ENCODE results near the gene GPALPP1. TPM values are rescaled to one million over a fixed set of nuclear protein-coding genes. Genes with fewer than 3 reads are reported as not detected.
"Not testable (repeated sequence)": the region's sequence is repeated elsewhere in the genome, so short reads cannot be mapped to it uniquely, and the experiment has no call there.

The GPALPP1 gene
- total RNA-seq, 1 experiment from 2014 or later = 17.0 TPM

- TF ChIP-seq EZH2phosphoT487 (IDR thresholded peaks at IDR 0.05; ENCODE audit: borderline replicate concordance, low read length) (no peak), EZH2 (IDR thresholded peaks at IDR 0.05; ENCODE audit: low read length, unreplicated experiment) (no peak), CTCF (conservative IDR thresholded peaks at IDR 0.05; ENCODE audit: low read depth, low read length) (no peak)
- no peak overlapping the region for H3K4me2 ChIP-seq (ENCODE audit: low read length)
- no peaks in the 10 kb centered on the region for H3K9me2 ChIP-seq (replicated peaks; ENCODE audit: low read length)
- H3K4me1 ChIP-seq (ENCODE audit: insufficient read depth, low read length) = no peaks in the 10 kb centered on the region
- intact Hi-C loops (cut with micrococcal nuclease) = no loop called here
- H3K9me3 ChIP-seq (ENCODE audit: low read length) = no peaks in the 10 kb centered on the region
- no peaks in the 10 kb centered on the region for H3K79me2 ChIP-seq (ENCODE audit: low read length)
- no peaks in the 10 kb centered on the region for H3K27me3 ChIP-seq (ENCODE audit: low read length)
- CTCF ChIA-PET = interaction anchor here (0.7 kb wide), 1 partner anchor 434 kb away, joined by 3 read pairs; no protein-coding TSS in a partner anchor
- no peak overlapping the region for H3K9ac ChIP-seq (ENCODE audit: low read length)
- BruUV-seq (replicated peaks) = no TSS peak
- DNase-seq (no peak), ATAC-seq (no peak)
- H2AFZ ChIP-seq (ENCODE audit: low read length) = no peak overlapping the region
- H3K36me3 ChIP-seq (ENCODE audit: low read depth, low read length) = no peaks in the 10 kb centered on the region
- no peaks in the 10 kb centered on the region for H3F3A ChIP-seq (ENCODE audit: low read length, unreplicated experiment)
- H3K27ac ChIP-seq (ENCODE audit: low read length) = no peak overlapping the region
- no peak overlapping the region for H3K4me3 ChIP-seq (ENCODE audit: low read length)
- POLR2A ChIA-PET (ENCODE audit: unreplicated experiment) = interaction anchor here (0.5 kb wide), 1 partner anchor 105 kb away, joined by 3 read pairs; no protein-coding TSS in a partner anchor
- no peaks in the 10 kb centered on the region for H4K20me1 ChIP-seq (ENCODE audit: low read length)
These were observed 27.6 kb downstream of the GPALPP1 start for GRCh38 chr13:45016792-45017425.

GRCh38 chr13:45019981-45020380, 30.6 kb downstream of the GPALPP1 start:
- H3F3A ChIP-seq (ENCODE audit: low read length, unreplicated experiment); H3K27me3 ChIP-seq (ENCODE audit: low read length); POLR2A ChIA-PET (ENCODE audit: unreplicated experiment); H3K4me2 ChIP-seq (ENCODE audit: low read length); ATAC-seq; BruUV-seq (replicated peaks); H3K4me1 ChIP-seq (ENCODE audit: insufficient read depth, low read length); H3K27ac ChIP-seq (ENCODE audit: low read length); H4K20me1 ChIP-seq (ENCODE audit: low read length); DNase-seq; H3K36me3 ChIP-seq (ENCODE audit: low read depth, low read length); intact Hi-C loops (cut with micrococcal nuclease); H3K79me2 ChIP-seq (ENCODE audit: low read length); H3K9ac ChIP-seq (ENCODE audit: low read length); H3K9me3 ChIP-seq (ENCODE audit: low read length); H3K9me2 ChIP-seq (replicated peaks; ENCODE audit: low read length); CTCF ChIA-PET; H3K4me3 ChIP-seq (ENCODE audit: low read length); H2AFZ ChIP-seq (ENCODE audit: low read length): not testable (repeated sequence)

GRCh38 chr13:45021250-45021649, 31.9 kb downstream of the GPALPP1 start:
- no peaks in the 10 kb centered on the region for H3F3A ChIP-seq (ENCODE audit: low read length, unreplicated experiment)
- H3K79me2 ChIP-seq (ENCODE audit: low read length) = no peaks in the 10 kb centered on the region
- TF ChIP-seq CTCF (conservative IDR thresholded peaks at IDR 0.05; ENCODE audit: low read depth, low read length) (no peak), EZH2phosphoT487 (IDR thresholded peaks at IDR 0.05; ENCODE audit: borderline replicate concordance, low read length) (no peak), EZH2 (IDR thresholded peaks at IDR 0.05; ENCODE audit: low read length, unreplicated experiment) (no peak)
- intact Hi-C loops (cut with micrococcal nuclease) = no loop called here
- H2AFZ ChIP-seq (ENCODE audit: low read length) = no peak overlapping the region
- DNase-seq = no peak
- H3K9me3 ChIP-seq (ENCODE audit: low read length) = no peaks in the 10 kb centered on the region
- no peak overlapping the region for H3K4me2 ChIP-seq (ENCODE audit: low read length)
- CTCF ChIA-PET = no interaction called here
- no peak overlapping the region for H3K4me3 ChIP-seq (ENCODE audit: low read length)
- H4K20me1 ChIP-seq (ENCODE audit: low read length) = no peaks in the 10 kb centered on the region
- no peaks in the 10 kb centered on the region for H3K27me3 ChIP-seq (ENCODE audit: low read length)
- no TSS peak for BruUV-seq (replicated peaks)
- no peak overlapping the region for H3K9ac ChIP-seq (ENCODE audit: low read length)
- H3K27ac ChIP-seq (ENCODE audit: low read length) = no peak overlapping the region
- H3K36me3 ChIP-seq (ENCODE audit: low read depth, low read length) = no peaks in the 10 kb centered on the region
- no peaks in the 10 kb centered on the region for H3K9me2 ChIP-seq (replicated peaks; ENCODE audit: low read length)
- no peaks in the 10 kb centered on the region for H3K4me1 ChIP-seq (ENCODE audit: insufficient read depth, low read length)
- ATAC-seq = no peak
- POLR2A ChIA-PET (ENCODE audit: unreplicated experiment) = no interaction called here

Data from PC-3 (cell line).